Neural cell (in vitro differentiated cells): ENCODE measurements around the gene EZR.
"Not testable (repeated sequence)": the region's sequence is repeated elsewhere in the genome, so short reads cannot be mapped to it uniquely, and the experiment has no call there.

Experiments used
- CTCF ChIP-seq: fragments of 450-650 bp; IDR thresholded peaks from 2 replicates; pipeline ENCODE4 v1.5.1; 2014; ENCODE audit warnings: antibody characterized with exemption, mild to moderate bottlenecking, moderate library complexity; ENCODE audit not compliant: poor library complexity, severe bottlenecking
- EZH2 ChIP-seq: fragments of 200-600, 300-800 bp; shearing (Covaris generic), sonication (generic); IDR thresholded peaks from 2 replicates; pipeline ENCODE4 v1.6.1; 2014; ENCODE audit warnings: antibody characterized with exemption, low read length, borderline replicate concordance, mild to moderate bottlenecking; ENCODE audit not compliant: insufficient read depth, poor library complexity, severe bottlenecking
- POLR2AphosphoS5 ChIP-seq: IDR thresholded peaks from 2 replicates; pipeline ENCODE4 v1.6.1; 2012
- REST ChIP-seq: IDR thresholded peaks from 2 replicates; pipeline ENCODE4 v1.6.1; 2012; ENCODE audit warnings: borderline replicate concordance
- SMC3 ChIP-seq: fragments of 450-650 bp; conservative IDR thresholded peaks from 2 replicates; pipeline ENCODE4 v1.6.1; 2014; ENCODE audit warnings: antibody characterized with exemption, mild to moderate bottlenecking, moderate library complexity; ENCODE audit not compliant: poor library complexity

GRCh38 chr6:158832807-158833206 is 13.6 kb upstream of the EZR start:
- TF ChIP-seq CTCF, SMC3, EZH2, POLR2AphosphoS5, REST: not testable (repeated sequence)
